HK-2 (cell line): ENCODE measurements around the gene TMEM225B.
"Not testable (repeated sequence)": the region's sequence is repeated elsewhere in the genome, so short reads cannot be mapped to it uniquely, and the experiment has no call there.

Source experiments
- DNase-seq: peaks from one replicate; pipeline ENCODE4 v3.0.0-alpha.2; 2018; ENCODE audit not compliant: unreplicated experiment

TMEM225B gene

DNA sequence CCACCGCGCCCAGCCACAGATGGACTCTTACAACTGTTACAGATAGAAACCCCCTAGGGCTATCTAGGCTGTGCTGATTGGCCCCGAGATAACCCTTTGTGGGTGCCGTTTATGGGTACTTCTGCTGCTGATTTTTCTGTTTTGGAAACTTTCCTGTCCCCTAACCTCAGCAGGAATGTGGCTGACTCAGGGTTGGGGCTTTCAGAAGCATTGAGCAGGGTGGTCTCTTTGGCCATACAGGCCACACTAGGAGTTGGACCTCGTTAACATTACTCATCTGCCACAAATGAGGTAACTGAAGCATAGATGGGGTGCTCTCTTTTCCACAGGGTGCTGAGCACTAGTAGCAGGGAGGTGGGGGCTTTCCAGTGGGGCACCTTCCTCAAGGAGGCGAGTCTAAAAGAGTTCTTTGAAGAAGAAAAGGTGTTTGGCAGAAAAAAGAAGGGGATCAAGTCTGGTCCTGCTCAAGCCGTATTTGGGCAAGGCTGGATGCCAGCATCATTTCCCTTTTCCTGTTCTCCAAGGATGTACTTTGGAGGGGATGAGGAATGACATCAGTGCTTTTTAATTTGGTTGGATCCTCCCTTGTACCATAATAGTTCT, 25.1 kb downstream of the TMEM225B start:
- no peak for DNase-seq

DNA sequence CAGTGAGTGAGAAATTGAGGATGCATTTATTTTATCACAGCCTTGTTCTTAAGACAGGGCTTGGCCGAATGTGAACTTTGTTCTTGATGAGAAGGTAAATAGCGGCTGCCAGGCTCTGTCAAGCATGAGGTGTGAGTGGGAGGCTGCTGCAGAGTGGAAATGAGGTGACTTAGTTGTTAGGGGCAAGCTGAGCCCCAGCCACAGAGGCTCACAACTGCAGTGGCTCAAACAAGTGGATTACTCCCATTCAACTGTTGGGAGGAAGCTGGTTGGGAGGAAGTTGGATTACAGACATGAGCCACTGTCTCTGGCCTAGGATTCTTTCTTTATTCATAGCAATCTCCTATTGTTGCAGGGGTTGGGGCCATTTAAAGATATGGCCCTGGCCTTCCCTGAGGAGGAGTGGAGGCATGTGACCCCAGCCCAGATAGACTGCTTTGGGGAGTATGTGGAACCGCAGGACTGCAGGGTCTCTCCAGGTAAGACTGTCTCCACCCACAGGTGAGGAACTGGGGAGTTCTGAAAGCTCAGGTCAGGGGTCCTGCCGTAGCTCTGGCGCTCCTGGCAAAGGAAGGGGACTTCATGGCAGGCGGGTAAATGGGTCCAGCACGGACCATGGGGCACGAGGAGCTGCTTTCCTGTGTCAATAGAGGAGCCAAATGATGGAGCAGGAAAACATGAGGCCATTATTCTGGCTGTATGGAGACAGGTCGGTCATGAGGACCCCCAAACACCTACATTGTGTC, 25.8 kb downstream of the TMEM225B start:
- DNase-seq = no peak

DNA sequence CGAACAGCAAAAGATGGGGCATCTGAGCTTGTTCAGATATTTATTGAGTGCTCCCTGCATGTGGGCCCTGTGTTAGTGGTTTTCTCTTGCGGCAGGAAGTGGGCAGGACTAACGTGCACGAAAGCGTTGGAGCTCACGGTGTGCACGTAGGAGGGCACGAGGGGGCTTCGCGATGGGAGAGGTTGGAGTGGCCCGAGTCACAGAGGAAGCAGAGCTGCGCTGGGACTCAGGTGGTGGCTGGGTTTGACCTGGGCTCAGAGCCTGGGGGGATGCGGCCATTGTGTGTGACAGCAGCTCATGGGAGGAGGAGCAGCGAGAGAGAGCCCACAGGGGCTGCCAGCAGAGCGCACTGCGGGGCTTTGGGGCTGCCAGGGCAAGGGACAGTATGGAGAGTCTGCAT, 26.4 kb downstream of the TMEM225B start:
- DNase-seq = no peak

DNA sequence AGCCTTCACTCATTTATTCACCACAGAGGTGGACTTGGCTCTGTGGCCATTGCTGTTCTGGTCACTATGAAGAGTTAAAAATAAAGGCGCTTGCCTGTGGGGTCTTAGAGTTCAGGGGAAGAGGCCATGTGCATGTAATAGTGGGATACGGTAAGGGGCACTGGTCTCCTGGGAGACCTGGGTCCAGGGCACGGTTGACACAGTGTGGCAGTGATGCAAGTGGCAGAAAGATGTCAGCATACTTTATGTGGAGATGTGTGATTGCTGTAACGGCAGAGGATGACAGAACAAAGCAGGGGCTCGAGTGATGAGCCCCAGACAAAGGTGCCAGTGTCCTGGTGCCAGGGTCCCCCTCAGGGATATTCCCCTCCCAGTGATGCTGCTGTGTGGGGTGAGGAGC, 27.3 kb downstream of the TMEM225B start:
- no peak for DNase-seq

DNA sequence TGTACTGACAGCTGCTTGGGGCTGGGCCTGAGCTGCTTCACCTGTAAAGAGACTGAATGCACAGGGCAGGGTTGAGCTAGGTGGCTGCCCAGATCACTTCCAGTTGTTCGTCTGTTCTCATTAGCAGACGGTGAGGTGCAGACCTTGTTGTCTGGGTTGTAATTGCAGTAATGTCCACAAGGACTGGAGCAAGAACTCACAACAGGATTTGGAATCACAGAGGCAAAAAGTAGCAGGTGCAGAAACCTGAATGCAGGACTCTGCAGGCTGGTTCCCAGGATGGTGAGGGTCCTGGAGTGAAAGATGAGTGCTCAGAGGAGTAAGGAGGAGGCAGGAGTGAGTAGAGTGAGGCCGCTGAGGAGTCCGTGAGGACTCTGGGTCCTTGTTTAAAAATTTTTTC, 27.9 kb downstream of the TMEM225B start:
- DNase-seq = no peak

DNA sequence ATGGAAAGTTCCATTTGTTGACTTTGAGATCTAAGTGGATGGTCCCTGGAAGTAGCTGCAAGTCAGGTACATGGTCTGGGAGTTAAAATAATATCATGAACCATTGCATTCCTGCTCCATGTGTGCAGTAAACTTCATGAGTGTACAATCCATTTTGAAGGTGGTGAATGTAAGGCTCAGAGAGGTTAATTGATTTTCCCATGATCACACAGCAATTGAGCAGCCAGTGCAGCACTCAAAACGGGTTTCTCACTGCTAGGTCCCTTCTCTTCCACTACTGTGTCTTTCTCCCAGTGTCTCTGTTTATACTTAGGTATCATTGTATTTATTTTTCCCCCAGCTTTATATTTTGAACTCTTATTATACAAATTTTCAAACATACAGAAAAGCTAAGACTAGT, 28.6 kb downstream of the TMEM225B start:
- no peak for DNase-seq

DNA sequence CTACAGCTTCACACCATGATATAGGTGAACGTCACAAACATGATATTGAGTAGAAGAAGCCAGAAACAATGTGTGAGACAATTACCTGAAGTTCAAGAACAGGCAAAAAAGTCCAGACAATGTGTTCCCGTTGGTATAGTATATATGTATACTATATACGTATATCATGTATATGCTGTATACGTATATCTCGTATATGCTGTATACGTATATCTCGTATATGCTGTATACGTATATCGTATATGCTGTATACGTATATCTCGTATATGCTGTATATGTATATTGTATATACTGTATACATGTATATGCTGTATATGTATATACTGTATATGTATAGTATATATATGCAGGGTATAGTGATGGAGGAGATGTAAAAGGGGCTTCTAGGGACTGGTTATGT, 29.4 kb downstream of the TMEM225B start:
- no peak for DNase-seq

DNA sequence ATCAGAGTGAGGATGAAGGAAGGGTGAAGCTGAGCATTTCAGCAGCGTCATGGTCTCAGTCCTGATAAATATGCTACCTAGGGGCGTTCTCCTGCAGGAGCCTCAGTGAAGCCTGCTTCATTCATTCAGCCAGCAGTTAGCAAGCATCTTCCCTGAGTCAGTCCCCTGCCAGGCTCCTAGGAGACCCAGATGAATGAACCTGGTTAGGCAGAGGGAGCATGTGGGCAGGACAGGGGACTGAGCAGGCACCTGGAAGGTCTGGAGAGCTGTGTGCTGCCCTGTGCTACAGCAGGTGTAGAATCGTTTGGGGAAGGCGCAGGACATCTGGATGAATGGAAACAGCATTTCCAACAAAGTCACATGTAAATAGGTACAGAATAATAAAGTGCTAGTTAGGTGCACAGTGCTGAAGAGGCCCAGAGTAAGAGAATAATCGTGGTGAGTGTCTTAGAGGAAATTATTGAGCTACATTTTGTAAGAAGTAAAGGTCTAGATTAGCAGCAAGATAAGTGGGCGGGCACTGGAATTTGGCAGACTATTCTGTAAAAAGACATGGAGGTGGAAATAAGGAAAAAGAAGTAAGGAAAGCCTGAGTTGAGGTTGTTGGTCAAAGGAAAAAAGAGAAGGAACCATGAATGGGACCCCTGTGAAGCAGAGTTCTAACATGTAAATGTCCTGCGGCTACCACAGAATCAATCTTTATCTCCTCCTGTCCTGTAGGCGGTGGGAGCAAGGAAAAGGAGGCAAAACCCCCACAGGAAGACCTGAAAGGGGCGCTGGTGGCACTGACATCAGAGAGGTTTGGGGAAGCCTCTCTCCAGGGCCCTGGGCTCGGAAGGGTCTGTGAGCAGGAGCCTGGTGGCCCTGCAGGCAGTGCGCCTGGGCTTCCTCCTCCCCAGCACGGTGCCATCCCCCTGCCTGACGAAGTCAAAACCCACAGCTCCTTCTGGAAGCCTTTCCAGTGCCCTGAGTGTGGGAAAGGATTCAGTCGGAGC, 30.7 kb downstream of the TMEM225B start:
- DNase-seq = no peak

DNA sequence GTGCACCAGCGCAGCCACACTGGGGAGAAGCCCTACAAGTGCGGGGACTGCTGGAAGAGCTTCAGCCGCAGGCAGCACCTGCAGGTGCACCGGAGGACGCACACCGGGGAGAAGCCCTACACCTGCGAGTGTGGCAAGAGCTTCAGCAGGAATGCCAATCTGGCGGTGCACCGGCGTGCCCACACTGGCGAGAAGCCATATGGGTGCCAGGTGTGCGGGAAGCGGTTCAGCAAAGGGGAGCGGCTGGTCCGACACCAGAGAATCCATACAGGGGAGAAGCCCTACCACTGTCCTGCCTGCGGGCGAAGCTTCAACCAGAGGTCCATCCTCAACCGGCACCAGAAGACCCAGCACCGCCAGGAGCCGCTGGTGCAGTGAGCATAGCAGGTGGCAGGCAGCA, 31.6 kb downstream of the TMEM225B start:
- DNase-seq = no peak

DNA sequence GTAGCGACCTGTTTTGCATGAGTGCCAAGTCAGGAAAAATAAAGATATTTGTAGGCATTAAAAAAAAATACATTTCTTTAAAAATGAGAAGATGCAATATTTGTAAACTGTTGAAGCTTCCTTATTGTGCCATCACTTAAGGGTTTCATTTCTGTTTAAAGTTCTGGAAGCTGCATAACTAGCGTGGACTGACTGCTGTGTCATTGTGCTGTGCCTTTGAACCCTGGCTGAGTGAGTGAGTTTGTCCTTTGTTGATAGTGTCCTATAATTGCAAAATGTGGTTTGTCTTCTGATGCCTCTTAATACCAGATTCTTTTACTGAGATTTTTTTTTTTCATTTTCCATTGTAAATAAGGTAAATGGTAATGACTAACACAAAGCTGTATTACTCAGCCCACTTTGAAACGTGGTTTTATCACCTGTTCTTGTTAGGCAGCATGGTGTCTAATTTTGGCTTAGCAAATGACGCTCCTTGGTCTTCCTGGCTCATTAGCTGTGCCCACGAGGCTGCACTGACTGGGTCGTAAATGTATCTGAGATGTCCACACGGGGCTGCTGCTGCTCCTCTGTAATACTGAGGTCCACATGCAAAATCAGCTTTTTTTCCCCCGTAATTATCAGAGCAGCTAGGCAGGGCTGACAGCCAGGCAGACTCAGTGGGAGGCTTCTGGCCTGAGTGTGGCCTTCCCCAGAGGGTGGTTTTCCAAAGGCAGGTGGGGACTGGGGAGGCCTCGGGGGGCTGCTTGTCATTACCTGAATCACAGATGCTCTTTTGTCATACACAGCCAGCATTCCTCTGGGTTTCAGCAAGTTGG, 33.4 kb downstream of the TMEM225B start:
- peak; percentile 44 for DNase-seq

DNA sequence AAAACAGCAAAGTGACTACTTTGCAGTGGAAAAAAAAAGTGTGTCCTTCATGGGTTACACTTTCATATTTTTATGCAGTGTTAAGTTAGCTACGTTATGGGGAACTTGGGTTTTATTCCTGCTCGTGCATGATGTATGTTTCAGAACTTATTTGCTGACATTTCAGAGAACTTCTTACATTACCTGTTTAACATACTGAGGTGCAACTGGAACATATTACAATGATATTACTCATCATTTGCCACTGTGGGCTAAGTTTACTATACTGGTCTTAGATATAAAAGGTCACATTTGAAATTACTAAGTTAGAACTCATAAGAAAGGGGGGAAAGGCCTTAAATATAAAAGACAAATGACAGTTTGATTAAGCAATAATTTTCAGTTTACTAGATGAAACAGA, 39.3 kb downstream of the TMEM225B start:
- not testable (repeated sequence) for DNase-seq

DNA sequence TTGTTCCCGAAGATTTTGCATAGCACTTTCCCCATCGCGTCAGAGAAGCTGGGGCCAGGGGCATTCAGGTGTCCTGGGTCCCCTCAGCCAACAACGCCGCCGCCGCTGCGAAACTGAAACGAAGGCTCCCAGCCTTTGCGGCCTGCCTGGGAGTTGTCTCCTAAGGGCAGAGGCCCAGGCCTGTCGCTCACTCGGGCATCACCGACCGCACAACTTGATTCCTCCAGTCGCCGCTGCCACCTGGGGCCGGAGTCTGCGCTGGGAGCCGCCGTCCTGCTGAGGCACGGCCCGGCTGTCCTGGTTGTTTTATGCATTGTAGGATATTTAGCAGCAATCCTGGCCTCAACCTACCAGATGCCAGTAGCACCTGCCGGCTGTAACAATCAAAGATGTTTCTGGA, 40.7 kb downstream of the TMEM225B start:
- no peak for DNase-seq

DNA sequence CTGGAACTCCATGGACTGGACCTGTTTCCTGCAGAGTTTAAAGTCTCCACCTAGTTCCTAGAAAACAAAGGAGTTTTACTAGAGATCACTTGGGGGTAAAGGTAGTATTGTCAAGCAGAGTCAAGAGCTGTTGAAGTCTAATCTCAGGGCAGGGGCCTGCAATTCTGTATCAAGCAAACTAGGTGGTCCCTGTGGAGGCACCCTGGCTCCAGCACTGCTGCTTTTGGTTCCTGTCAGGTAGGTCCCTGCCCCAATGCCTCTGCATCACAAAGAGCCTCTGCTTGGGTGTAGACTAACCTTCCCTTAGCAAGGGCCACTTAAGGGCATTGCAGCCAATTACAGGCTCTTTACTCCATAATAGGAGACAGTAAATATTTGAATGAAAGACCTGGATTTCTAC, 41.2 kb downstream of the TMEM225B start:
- DNase-seq = no peak

DNA sequence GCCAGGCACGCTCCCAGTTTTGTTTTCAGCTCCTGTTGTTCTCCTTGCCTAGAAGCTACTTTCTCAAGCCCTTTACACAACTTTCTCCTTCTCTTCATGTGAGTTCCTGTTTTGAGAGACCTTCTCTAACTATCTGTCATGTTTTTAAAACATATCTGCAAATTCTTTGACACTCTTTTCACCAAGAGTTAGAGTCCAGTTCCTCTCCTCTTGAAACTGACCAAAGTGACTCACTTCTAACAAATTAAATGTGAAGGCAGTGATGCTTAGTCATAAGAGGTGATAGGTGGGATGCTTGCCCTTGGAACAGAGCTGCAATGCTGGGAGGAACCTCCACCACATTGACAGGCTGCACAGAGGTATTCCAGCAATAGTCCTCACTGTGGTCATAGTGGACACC, 44.0 kb downstream of the TMEM225B start:
- DNase-seq = no peak

DNA sequence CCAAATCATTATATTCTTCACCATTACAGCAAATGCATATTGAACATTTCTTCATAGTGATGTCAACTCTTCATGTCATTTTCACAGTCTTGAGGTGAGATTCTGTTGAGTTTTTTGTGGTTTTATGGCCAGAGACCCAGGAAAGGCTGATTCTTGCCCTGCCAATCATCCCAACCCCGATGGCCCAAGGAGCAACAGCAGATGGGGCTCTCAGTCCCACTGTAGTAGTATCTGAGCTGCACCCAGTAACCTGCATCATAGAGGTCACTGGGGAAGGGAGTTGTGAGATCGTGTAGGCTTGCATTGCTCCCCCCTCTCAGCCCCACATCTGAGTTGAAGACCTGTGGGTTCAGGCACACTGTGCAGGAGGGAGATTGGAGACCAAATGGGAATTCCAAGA, 45.4 kb downstream of the TMEM225B start:
- no peak for DNase-seq

DNA sequence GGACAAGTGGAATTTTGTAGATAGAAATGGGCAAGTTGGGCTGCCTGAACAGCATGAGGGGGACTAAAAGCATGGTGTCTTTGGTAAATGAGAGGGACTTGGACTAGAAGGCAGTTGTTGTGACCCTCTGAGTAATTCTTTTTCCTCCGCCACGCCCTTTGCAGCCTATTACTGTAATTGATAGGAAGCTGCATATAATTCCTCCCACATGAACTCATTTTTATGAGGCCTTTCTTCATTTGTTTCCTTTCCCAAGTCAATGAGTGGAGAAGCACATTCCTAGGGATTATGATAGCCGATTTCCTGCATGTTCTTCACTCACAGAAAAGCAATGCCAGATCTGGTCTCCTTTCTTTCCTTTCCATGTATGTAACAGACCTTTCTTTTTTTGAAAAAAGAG, 46.4 kb downstream of the TMEM225B start:
- DNase-seq = no peak

DNA sequence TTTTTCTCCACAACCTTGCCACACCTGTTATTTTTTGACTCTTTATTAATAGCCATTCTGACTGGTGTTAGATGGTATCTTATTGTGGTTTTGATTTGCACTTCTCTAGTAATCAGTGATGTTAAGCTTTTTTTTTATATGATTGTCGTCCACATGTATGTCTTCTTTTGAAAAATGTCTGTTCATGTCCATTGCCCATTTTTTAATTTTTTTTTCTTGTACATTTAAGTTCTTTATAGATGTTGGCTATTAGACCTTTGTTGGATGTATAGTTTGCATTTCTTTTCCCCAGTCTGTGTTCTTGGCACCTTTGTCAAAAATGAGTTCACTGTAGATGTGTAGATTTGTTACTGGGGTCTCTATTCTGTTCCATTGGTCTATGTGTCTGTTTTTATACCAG, 47.5 kb downstream of the TMEM225B start:
- DNase-seq = no peak

DNA sequence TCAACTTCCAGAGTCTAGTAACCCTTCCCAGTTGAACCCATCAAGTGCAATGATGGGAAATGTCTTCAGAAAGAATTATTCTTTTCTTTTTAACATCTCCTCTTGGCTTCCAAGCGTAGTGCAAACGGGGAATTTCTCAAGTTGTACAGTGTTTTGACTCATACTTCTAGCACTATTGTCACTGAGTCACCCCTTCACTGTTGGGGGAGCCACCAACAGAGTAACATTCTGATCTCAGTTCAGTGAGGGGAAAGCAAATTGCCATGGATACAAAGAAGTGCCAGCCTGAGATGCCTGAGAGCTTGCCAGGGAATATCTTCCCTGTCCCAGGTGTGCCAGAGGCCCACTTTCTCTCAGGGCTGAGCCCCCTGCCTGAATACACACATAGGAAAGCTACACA, 50.8 kb downstream of the TMEM225B start:
- no peak for DNase-seq

DNA sequence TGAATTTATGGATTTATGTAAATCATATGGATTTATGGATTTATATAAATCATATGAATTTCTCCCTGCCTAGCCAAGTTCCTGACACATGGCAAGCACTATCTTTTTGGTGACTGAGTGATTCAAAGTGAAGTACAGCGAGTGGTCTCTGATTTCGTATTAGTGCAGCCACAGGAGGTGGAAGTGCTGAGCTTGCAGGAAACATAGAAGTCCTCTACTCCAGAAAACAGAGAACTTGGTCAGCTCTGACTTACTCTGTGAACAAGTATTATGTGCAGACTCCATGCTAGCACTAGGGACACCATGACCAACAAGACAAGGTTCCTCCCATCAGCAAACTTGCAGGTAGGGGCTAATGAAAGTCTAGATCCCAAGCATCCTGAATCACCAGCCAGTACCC, 53.2 kb downstream of the TMEM225B start:
- no peak for DNase-seq

DNA sequence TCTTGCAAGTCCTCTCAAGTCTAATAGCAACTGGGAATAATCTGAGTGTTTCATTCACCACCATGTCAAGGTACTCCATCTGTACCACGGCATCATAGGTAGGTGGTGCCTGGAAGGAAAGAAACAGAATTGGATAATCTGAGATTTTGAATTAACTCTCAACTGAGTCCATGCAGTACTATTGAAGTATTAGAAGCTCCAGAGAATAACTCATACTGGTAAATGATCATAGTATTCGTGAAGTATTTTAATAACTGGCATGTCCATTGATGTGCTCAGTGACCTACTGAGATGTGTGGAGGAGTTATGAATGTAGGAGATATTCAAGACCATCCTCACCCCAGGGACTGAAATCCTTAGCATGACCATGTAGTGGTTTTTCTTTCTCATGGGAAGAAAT, 54.6 kb downstream of the TMEM225B start:
- no peak for DNase-seq

DNA sequence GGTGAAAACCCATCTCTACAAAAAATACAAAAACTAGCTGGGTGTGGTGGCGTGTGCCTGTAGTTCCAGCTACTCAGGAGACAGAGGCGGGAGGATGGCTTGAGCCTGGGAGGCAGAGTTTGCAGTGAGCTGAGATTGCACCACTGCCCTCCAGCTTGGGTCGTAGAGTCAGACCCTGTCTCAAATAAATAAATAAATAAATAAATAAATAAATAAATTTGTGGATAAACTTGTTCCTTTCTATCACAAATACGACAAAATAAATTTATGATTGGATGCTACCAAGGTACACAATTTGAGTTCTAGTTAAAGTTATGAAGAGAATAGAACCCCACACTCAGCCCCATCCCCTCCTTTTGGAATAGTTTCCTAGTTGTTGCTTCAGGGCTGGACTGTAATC, 55.2 kb downstream of the TMEM225B start:
- not testable (repeated sequence) for DNase-seq

DNA sequence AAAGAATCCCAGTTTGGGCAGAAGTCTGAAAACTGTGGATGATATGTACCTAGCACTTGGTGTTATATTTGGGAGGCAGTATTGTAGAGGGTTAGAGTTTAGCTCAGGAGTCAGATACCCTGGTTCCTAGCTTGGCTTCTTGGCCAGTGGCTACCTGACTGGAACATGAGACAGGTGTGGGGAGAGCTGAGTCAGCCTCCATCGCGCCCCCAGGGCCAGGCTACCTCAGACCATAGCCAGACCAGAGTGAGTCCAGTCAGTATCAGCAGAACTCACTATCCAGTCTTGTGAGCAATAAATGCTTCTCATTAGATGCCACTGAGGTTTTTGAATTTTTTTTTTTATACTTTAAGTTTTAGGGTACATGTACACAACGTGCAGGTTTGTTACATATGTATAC, 55.7 kb downstream of the TMEM225B start:
- DNase-seq = no peak
